Heart right ventricle (tissue), 16 donors: ENCODE data around the gene FYN. TPM values are rescaled to one million over a fixed set of nuclear protein-coding genes. Genes with fewer than 3 reads are reported as not detected.

Experiments
- ATAC-seq, 8 donors: fragments of 200-7000 bp; cut with Tn5 transposase; one replicate each; pipeline ENCODE4 v1.9.1; 2020; ENCODE audit warnings: mild to moderate bottlenecking in 8 of 8, moderate library complexity in 8 of 8, moderate number of reproducible peaks in 1 of 8
- DNase-seq, 2 donors: peaks; one replicate each; pipeline ENCODE4 v3.0.0-alpha.2; 2020
- H3K27ac ChIP-seq, 10 donors: fragments of 200-600 bp; sonication (generic) in 2 of 10; one replicate each; pipeline versions ENCODE4 v1.5.0 to v1.8.0; 2020 to 2022; ENCODE audit warnings: mild to moderate bottlenecking in 3 of 10
- H3K27me3 ChIP-seq, 7 donors: fragments of 200-600 bp; one replicate each; pipeline ENCODE4 v1.8.0; 2021 to 2022; ENCODE audit warnings: mild to moderate bottlenecking in 2 of 7
- H3K36me3 ChIP-seq, 9 donors: fragments of 200-600 bp; sonication (generic) in 1 of 9; one replicate each; pipeline versions ENCODE4 v1.5.0 to v1.8.0; 2020 to 2022; ENCODE audit warnings: mild to moderate bottlenecking in 2 of 9
- H3K4me1 ChIP-seq, 9 donors: fragments of 200-600 bp; sonication (generic) in 1 of 9; one replicate each; pipeline versions ENCODE4 v1.5.0 to v1.8.0; 2020 to 2022; ENCODE audit warnings: mild to moderate bottlenecking in 4 of 9
- H3K4me3 ChIP-seq, 10 donors: fragments of 200-600 bp; sonication (generic) in 2 of 10; one replicate each; pipeline versions ENCODE4 v1.5.0 to v1.8.0; 2020 to 2022; ENCODE audit warnings: mild to moderate bottlenecking in 7 of 10, moderate library complexity in 2 of 10
- H3K9me3 ChIP-seq, 11 donors: fragments of 200-600 bp in 10 of 11; sonication (generic) in 2 of 11; one replicate each; pipeline versions ENCODE4 v1.5.0 to v1.8.0; 2013 to 2022; ENCODE audit warnings: mild to moderate bottlenecking in 2 of 11, control low read depth in 1 of 11, moderate library complexity in 1 of 11
- CTCF ChIP-seq, 9 donors: fragments of 200-600 bp; sonication (generic) in 2 of 9; IDR thresholded peaks; one replicate each; pipeline versions ENCODE4 v1.5.0 to v1.8.0; 2021 to 2022; ENCODE audit warnings: antibody characterized with exemption in 9 of 9, mild to moderate bottlenecking in 5 of 9, moderate library complexity in 1 of 9
- WGBS, 2 donors: extraction: QIAGEN DNeasy Blood & Tissue Kit; methylation state at CpG; one replicate each; pipeline ENCODE4 v1.1.7; 2013; ENCODE audit warnings: inconsistent platforms in 1 of 2; 5-methylcytosine and 5-hydroxymethylcytosine counted together
- intact Hi-C, 10 donors: fragments of 100-400 bp; cut with DNase I; formaldehyde crosslinking; loops; one replicate each; pipeline versions ENCODE4 v1.11.1 to v1.14.2; 2022
- polyA plus RNA-seq, 2 donors: library from polyadenylated mRNA; stranded (reverse); fragments of 200-250 nt; gene quantifications; one replicate each; pipeline ENCODE4 v1.2.3, GENCODE V29; 2013
- total RNA-seq, 10 donors: library from RNA; stranded (reverse); fragmentation: NEBNext Ultra II Directional in 3 of 10; extraction: Animal tissue kit (Norgen Biotek cat#: 25700) in 3 of 10; gene quantifications; one replicate each; pipeline versions ENCODE4 v1.2.1 to v1.2.4, GENCODE V29; 2021 to 2023
- donor health status: Arrhythmogenic right ventricular cardiomyopathy.
- donor health status: ischemic (EF 13 %, LVEDD 7.1; RV severe dilation, severe dysfunction).
- donor health status: healthy with polysubstance abuse.
- donor health status: DM: no; HTN: yes; CAD: no.
- donor health status: DM: no; HTN: no; CAD: no.
- donor health status: ischemic (EF 25% LVEDD 6.9; RV normal size, moderate dysfunction).
- donor health status: ischemic (EF 25% LVEDD 5.7; RV mildly dilated, moderate dysfunction).
- donor health status: healthy.
- donor health status: DM: yes; HTN: yes; CAD: no.
- donor health status: Ischemic cardiomyopathy.
- donor health status: ischemic (EF 35%, LVEDD 5.7; RV mildly dilated, moderate dysfunction).
- donor health status: nonischemic (EF 11% LVEDD 7.7; RV severe dilation, severe dysfunction).
- donor health status: DM: yes; HTN: yes; CAD: no.
- donor health status: PGD.
- donor health status: ischemic (EF 29% LVEDD 5.4; RV normal size, mild dysfunction).
- donor health status: nonischemic (EF 23%, LVEDD 6.1; RV moderate dilation, normal function).

The FYN gene
- total and polyA plus RNA-seq, 12 donors: 19.1 to 58.1 (median 42.2) TPM

- no peak for TF ChIP-seq CTCF (IDR thresholded peaks at IDR 0.05)
- peaks cover 0 to 96% (median 27%) of the 10 kb centered on the region in 9 donors for H3K36me3 ChIP-seq
- peaks cover 0 to 9% (median 3%) of the 10 kb centered on the region in 9 donors for H3K4me1 ChIP-seq
- DNase-seq (no peak), ATAC-seq (no peak)
- no peak overlapping the region for H3K27ac ChIP-seq
- intact Hi-C loops: no loop called here
- H3K4me3 ChIP-seq: no peak overlapping the region
- H3K9me3 ChIP-seq: no peaks in the 10 kb centered on the region
- no peaks in the 10 kb centered on the region for H3K27me3 ChIP-seq
Observed at GRCh38 chr6:111673937-111674336, 199.3 kb downstream of the FYN start.

GRCh38 chr6:111673532-111673931, 199.7 kb downstream of the FYN start:
- Histone ChIP-seq H3K27ac (no peak overlapping the region), H3K4me1 (peaks cover 0 to 12% (median 5%) of the 10 kb centered on the region in 9 donors), H3K9me3 (no peaks in the 10 kb centered on the region), H3K27me3 (no peaks in the 10 kb centered on the region), H3K36me3 (peaks cover 0 to 93% (median 27%) of the 10 kb centered on the region in 9 donors), H3K4me3 (no peak overlapping the region)
- 87% methylated on average over 8 of the region's 8 CpGs for WGBS, 2 donors
- ATAC-seq: no peak
- DNase-seq: no peak
- intact Hi-C loops: no loop called here
- no peak for TF ChIP-seq CTCF (IDR thresholded peaks at IDR 0.05)

GRCh38 chr6:111672761-111673450, 200.3 kb downstream of the FYN start:
- Histone ChIP-seq H3K36me3 (peaks cover 0 to 98% (median 27%) of the 10 kb centered on the region in 9 donors), H3K4me1 (peaks cover 0 to 19% (median 8%) of the 10 kb centered on the region in 9 donors), H3K27ac (no peak overlapping the region), H3K4me3 (no peak overlapping the region), H3K9me3 (no peaks in the 10 kb centered on the region), H3K27me3 (no peaks in the 10 kb centered on the region)
- no peak for TF ChIP-seq CTCF (IDR thresholded peaks at IDR 0.05)
- DNase-seq: no peak
- intact Hi-C loops: no loop called here
- WGBS, 2 donors: 91 to 93% methylated on average over 17 of the region's 17 CpGs
- ATAC-seq: no peak

- no peak for TF ChIP-seq CTCF (IDR thresholded peaks at IDR 0.05)
- intact Hi-C loops: no loop called here
- DNase-seq (no peak), ATAC-seq (no peak)
- H3K27ac ChIP-seq: no peak overlapping the region
- WGBS, 2 donors: 75 to 91% methylated on average over 4 of the region's 4 CpGs
- no peak overlapping the region for H3K4me3 ChIP-seq
- H3K9me3 ChIP-seq: no peaks in the 10 kb centered on the region
- peaks cover 0 to 48% (median 32%) of the 10 kb centered on the region in 9 donors for H3K4me1 ChIP-seq
- no peaks in the 10 kb centered on the region for H3K27me3 ChIP-seq
- peaks cover 0 to 87% (median 26%) of the 10 kb centered on the region in 9 donors for H3K36me3 ChIP-seq
Observed at GRCh38 chr6:111669326-111669725, 203.9 kb downstream of the FYN start.
